ENCODE data around the gene CCDC82.

DNA sequence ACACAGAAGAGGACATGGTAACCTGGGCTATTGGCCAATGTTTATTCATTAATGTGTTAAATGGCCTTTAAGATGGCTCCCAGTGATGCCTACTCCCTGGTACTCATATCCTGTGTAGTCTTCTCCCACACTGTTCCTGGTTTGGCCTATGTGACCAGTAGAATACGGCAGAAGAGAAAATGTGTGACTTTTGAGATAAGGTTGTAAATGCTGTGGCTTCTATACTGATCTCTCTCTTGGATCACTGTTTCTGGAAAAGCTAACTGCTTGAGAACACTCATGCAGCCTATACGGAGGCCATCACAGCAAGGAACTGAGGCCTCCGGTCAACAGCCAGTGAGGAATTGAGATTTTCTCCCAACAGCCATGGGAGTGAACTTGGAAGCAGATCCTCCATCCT, 70.9 kb downstream of the CCDC82 start:
- TF ChIP-seq, protein P1, sequence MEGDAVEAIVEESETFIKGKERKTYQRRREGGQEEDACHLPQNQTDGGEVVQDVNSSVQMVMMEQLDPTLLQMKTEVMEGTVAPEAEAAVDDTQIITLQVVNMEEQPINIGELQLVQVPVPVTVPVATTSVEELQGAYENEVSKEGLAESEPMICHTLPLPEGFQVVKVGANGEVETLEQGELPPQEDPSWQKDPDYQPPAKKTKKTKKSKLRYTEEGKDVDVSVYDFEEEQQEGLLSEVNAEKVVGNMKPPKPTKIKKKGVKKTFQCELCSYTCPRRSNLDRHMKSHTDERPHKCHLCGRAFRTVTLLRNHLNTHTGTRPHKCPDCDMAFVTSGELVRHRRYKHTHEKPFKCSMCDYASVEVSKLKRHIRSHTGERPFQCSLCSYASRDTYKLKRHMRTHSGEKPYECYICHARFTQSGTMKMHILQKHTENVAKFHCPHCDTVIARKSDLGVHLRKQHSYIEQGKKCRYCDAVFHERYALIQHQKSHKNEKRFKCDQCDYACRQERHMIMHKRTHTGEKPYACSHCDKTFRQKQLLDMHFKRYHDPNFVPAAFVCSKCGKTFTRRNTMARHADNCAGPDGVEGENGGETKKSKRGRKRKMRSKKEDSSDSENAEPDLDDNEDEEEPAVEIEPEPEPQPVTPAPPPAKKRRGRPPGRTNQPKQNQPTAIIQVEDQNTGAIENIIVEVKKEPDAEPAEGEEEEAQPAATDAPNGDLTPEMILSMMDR (IDR thresholded peaks at IDR 0.05) = no peak
- TF ChIP-seq EZH2phosphoT487 (IDR thresholded peaks at IDR 0.05; ENCODE audit: borderline replicate concordance, low read depth) (no peak), TEAD4 (IDR thresholded peaks at IDR 0.05; ENCODE audit: borderline replicate concordance, insufficient read depth) (no peak), SIN3A (IDR thresholded peaks at IDR 0.05; ENCODE audit: borderline replicate concordance, low read depth, low read length) (no peak), FOSL2 (IDR thresholded peaks at IDR 0.05; ENCODE audit: borderline replicate concordance, low read depth) (no peak)
- TF ChIP-seq, protein P2, sequence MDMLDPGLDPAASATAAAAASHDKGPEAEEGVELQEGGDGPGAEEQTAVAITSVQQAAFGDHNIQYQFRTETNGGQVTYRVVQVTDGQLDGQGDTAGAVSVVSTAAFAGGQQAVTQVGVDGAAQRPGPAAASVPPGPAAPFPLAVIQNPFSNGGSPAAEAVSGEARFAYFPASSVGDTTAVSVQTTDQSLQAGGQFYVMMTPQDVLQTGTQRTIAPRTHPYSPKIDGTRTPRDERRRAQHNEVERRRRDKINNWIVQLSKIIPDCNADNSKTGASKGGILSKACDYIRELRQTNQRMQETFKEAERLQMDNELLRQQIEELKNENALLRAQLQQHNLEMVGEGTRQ (IDR thresholded peaks at IDR 0.05; ENCODE audit: borderline replicate concordance, low read depth, low read length) = no peak
- TF ChIP-seq, protein P3, sequence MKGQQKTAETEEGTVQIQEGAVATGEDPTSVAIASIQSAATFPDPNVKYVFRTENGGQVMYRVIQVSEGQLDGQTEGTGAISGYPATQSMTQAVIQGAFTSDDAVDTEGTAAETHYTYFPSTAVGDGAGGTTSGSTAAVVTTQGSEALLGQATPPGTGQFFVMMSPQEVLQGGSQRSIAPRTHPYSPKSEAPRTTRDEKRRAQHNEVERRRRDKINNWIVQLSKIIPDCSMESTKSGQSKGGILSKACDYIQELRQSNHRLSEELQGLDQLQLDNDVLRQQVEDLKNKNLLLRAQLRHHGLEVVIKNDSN (IDR thresholded peaks at IDR 0.05; ENCODE audit: borderline replicate concordance, low read depth) = no peak
